ENCODE data around the gene ODF4.

Gene ODF4

DNA sequence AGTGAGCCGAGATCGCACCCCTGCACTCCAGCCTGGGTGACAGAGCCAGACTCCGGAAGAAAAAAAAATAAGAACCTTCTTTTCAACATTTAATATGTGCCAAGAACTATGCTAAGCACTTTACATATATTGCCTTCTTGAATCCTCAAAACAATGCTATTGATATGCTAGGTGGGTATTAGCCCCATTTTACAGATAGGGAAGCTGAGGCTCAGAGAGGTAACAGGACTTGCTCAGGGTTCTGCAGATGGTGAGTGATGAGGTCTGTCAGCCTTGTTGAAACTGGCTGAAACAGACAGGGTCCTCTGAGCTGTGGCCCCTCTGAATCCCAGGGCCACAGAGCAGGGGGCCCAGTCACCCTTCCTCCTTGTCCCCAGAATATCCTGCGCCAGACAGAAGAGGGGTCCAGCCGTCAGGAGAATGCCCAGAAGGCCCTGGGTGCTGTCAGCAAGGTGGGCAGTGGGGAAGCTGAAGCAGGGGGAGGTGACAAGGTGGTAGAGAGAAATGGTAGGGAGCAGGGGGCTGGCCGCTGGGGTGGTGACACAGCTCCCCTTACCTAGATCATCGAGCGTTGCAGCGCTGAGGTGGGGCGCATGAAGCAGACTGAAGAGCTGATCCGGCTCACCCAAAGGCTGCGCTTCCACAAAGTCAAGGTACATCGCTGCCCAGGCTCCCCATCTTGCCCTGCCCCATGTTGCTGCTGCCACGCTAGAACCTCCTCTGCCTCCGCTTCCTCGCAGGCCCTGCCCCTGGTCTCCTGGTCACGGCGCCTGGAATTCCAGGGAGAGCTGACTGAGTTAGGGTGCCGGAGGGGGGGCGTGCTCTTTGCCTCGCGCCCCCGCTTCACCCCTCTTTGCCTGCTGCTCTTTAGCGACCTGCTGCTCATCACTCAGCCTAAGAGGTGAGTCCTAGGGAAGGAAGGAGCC lies 21.4 kb upstream of the ODF4 start:
- Histone ChIP-seq H3K27me3 (ENCODE audit: insufficient read depth, low read length, poor library complexity) (peaks cover 7% of the 10 kb centered on the region), H3K36me3 (ENCODE audit: insufficient read depth, low read length) (no peaks in the 10 kb centered on the region), H2AFZ (ENCODE audit: low read depth, low read length) (no peak overlapping the region), H3K4me2 (ENCODE audit: insufficient read depth, low read length) (no peak overlapping the region), H3K27ac (ENCODE audit: low read length) (no peak overlapping the region), H3K9me3 (ENCODE audit: insufficient read depth, low read length, severe bottlenecking) (no peaks in the 10 kb centered on the region), H3K4me1 (ENCODE audit: insufficient read depth, low read length) (no peaks in the 10 kb centered on the region), H4K20me1 (ENCODE audit: insufficient read depth, low read length) (no peaks in the 10 kb centered on the region; the same call in 1 of the 2 replicates), H3K4me3 (ENCODE audit: low read depth in 1 of 2, low read length in 2 of 2) (no peak overlapping the region), H3K9ac (ENCODE audit: low read depth, low read length) (no peak overlapping the region), H3K79me2 (ENCODE audit: insufficient read depth, low read length) (no peaks in the 10 kb centered on the region)
- ATAC-seq (ENCODE audit: insufficient read depth, low read depth) (no peak), DNase-seq (no peak)
- TF ChIP-seq, protein P1, sequence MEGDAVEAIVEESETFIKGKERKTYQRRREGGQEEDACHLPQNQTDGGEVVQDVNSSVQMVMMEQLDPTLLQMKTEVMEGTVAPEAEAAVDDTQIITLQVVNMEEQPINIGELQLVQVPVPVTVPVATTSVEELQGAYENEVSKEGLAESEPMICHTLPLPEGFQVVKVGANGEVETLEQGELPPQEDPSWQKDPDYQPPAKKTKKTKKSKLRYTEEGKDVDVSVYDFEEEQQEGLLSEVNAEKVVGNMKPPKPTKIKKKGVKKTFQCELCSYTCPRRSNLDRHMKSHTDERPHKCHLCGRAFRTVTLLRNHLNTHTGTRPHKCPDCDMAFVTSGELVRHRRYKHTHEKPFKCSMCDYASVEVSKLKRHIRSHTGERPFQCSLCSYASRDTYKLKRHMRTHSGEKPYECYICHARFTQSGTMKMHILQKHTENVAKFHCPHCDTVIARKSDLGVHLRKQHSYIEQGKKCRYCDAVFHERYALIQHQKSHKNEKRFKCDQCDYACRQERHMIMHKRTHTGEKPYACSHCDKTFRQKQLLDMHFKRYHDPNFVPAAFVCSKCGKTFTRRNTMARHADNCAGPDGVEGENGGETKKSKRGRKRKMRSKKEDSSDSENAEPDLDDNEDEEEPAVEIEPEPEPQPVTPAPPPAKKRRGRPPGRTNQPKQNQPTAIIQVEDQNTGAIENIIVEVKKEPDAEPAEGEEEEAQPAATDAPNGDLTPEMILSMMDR (IDR thresholded peaks at IDR 0.05; ENCODE audit: borderline replicate concordance, extremely low read depth, low read length, poor library complexity, severe bottlenecking): no peak
- TF ChIP-seq EZH2 (IDR thresholded peaks at IDR 0.05; ENCODE audit: borderline replicate concordance, low read depth, low read length, severe bottlenecking): no peak

DNA sequence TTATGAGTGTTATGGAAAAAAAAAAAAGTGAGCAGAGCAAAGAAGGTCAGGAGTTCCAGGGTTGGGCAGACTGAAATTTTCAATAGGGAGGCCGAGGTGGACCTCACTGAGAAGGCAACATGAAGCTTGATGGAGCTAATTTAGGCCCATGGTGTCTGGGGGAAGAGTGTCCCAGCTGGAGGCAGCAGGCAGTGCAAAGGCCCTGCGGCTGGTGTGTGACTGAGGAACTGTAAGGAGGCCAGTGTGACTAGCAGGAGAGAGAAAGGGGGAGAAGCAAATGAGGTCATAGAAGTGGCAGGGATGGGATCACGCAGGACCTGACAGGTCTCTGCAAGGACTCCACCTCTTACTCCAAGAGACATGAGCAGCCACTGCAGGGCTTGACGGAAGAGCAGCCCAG lies 19.4 kb upstream of the ODF4 start:
- Histone ChIP-seq H3K4me2 (ENCODE audit: insufficient read depth, low read length) (no peak overlapping the region), H3K27me3 (ENCODE audit: insufficient read depth, low read length, poor library complexity) (peaks cover 5% of the 10 kb centered on the region), H3K4me1 (ENCODE audit: insufficient read depth, low read length) (no peaks in the 10 kb centered on the region), H3K9me3 (ENCODE audit: insufficient read depth, low read length, severe bottlenecking) (no peaks in the 10 kb centered on the region), H3K79me2 (ENCODE audit: insufficient read depth, low read length) (no peaks in the 10 kb centered on the region), H2AFZ (ENCODE audit: low read depth, low read length) (no peak overlapping the region), H3K4me3 (ENCODE audit: low read depth in 1 of 2, low read length in 2 of 2) (no peak overlapping the region), H3K36me3 (ENCODE audit: insufficient read depth, low read length) (no peaks in the 10 kb centered on the region), H3K9ac (ENCODE audit: low read depth, low read length) (no peak overlapping the region), H4K20me1 (ENCODE audit: insufficient read depth, low read length) (no peaks in the 10 kb centered on the region; the same call in 1 of the 2 replicates), H3K27ac (ENCODE audit: low read length) (no peak overlapping the region)
- ATAC-seq (ENCODE audit: insufficient read depth, low read depth) (no peak), DNase-seq (no peak)
- TF ChIP-seq, protein P1 (IDR thresholded peaks at IDR 0.05; ENCODE audit: borderline replicate concordance, extremely low read depth, low read length, poor library complexity, severe bottlenecking): no peak
- no peak for TF ChIP-seq EZH2 (IDR thresholded peaks at IDR 0.05; ENCODE audit: borderline replicate concordance, low read depth, low read length, severe bottlenecking)

DNA sequence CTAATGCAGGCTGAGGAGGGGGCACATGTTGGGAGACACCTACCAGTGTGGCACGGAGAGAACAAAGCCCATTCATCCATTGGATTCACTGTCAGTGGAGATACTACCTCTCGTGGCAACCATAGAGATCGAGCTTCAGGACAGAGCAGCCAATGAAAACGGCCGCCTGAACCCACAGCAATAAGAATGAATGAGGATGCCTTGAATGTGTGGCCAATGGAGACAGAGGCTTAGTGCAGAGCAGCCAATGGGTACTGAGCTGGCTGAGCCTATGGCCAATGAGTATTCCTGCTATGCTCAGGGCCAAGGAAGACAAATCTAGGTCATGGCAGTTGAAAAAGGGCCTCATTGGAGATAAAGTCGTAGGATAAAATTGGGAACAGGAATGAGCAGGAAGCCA lies 18.6 kb upstream of the ODF4 start:
- TF ChIP-seq EZH2 (IDR thresholded peaks at IDR 0.05; ENCODE audit: borderline replicate concordance, low read depth, low read length, severe bottlenecking): no peak
- TF ChIP-seq, protein P1 (IDR thresholded peaks at IDR 0.05; ENCODE audit: borderline replicate concordance, extremely low read depth, low read length, poor library complexity, severe bottlenecking): no peak
- Histone ChIP-seq H3K36me3 (ENCODE audit: insufficient read depth, low read length) (no peaks in the 10 kb centered on the region), H3K27ac (ENCODE audit: low read length) (no peak overlapping the region), H3K4me1 (ENCODE audit: insufficient read depth, low read length) (no peaks in the 10 kb centered on the region), H2AFZ (ENCODE audit: low read depth, low read length) (no peak overlapping the region), H4K20me1 (ENCODE audit: insufficient read depth, low read length) (no peaks in the 10 kb centered on the region; the same call in 1 of the 2 replicates), H3K27me3 (ENCODE audit: insufficient read depth, low read length, poor library complexity) (peaks cover 5% of the 10 kb centered on the region), H3K9ac (ENCODE audit: low read depth, low read length) (no peak overlapping the region), H3K9me3 (ENCODE audit: insufficient read depth, low read length, severe bottlenecking) (no peaks in the 10 kb centered on the region), H3K79me2 (ENCODE audit: insufficient read depth, low read length) (no peaks in the 10 kb centered on the region), H3K4me2 (ENCODE audit: insufficient read depth, low read length) (no peak overlapping the region), H3K4me3 (ENCODE audit: low read depth in 1 of 2, low read length in 2 of 2) (no peak overlapping the region)
- ATAC-seq (ENCODE audit: insufficient read depth, low read depth) (no peak), DNase-seq (no peak)

Measured in DND-41 (cell line).